RPMI8226 (cell line): ENCODE results near the gene INPP5A.
"Not testable (repeated sequence)": the region's sequence is repeated elsewhere in the genome, so short reads cannot be mapped to it uniquely, and the experiment has no call there.

Experiments used
- DNase-seq: peaks from one replicate; pipeline ENCODE4 v3.0.0-alpha.2; 2015

The INPP5A gene

DNA sequence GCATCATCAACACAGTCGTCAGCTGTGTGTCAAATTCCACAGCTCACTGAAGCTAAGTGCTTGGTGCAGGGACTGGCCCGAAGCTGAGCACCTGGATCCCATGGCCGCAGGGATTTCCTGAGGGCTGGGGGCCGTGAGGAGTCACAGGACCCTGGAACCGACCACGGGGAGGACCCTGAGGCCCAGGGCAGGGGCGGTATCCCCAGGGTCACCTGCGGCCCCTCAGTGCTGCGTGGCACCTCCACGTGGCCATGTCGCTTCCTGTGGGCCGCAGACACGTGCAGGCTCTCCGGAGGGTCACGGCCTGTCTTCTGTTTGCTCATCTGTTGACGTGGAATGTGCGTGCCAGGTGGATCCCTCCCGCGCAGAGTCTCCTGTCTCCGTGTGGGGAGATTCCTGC lies 194.9 kb downstream of the INPP5A start:
- DNase-seq, result no peak

DNA sequence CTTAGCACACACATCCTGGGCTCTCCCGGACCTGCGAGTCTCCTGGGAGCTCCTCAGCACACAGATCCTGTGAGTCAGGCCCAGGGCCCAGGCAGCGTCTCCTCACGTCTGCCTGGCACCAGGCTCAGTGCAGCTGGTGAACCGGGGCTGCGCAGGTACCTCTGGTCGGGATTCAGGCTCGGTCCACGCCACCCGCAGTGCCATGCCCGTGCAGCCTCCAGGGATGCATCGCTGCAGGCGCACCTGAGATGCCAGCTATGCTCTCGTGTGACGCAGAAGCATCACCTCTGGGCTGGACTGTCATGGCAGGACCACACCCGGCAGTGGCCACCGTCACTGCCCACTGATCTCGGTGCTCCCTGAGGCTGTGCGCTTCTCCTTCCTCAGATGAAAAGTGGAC lies 196.3 kb downstream of the INPP5A start:
- no peak for DNase-seq

DNA sequence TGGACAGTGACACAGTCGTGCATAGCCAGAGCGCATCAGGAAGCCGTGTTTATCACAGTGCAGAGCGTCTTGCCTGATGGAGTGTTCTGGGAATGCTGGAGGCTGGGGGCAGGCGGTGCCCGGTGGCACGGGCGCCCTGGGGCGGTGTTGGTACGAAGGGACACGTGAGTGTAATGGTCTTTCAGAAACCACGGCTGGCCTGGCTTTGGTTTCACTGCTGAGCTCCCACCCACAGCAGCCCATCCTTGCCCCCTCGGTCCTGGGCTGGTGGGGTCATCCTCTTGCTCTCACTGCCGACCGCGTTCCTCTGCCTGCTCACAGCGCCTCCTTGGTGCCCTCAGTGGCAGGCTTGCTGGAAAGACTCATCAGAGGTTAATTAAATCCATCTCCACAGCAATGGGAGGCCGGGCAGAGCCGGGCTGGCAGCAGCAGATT lies 197.8 kb downstream of the INPP5A start:
- no peak for DNase-seq

GRCh38 chr10:132735923-132736391 lies 198.4 kb downstream of the INPP5A start:
- no peak for DNase-seq

GRCh38 chr10:132737390-132738048 lies 199.9 kb downstream of the INPP5A start:
- no peak for DNase-seq

- DNase-seq, result no peak
Measured at GRCh38 chr10:132738454-132739224, 201.1 kb downstream of the INPP5A start.

DNA sequence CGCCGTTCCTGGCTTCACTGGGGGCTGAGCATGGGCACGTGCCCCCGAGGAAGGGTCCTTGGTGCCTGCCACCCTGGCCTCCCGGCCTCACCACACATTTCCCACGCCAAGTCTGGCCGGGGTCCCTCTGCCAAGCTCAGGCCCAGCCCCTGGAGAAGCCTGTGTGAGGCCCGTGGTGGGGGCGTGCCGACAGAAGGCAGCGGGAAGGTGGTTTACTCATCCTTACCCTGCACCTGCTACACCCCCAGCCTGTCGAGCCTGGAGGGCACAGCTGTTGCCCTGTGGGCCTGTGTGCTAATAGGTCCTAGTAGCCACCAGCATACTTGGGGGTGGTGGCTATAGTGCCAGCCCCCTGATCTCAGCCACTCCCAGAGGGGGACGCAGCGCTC lies 201.6 kb downstream of the INPP5A start:
- DNase-seq, result no peak

- DNase-seq, result no peak
Measured at GRCh38 chr10:132740588-132740987, 203.0 kb downstream of the INPP5A start.

- DNase-seq, result no peak
Measured at GRCh38 chr10:132742167-132742836, 204.7 kb downstream of the INPP5A start.

DNA sequence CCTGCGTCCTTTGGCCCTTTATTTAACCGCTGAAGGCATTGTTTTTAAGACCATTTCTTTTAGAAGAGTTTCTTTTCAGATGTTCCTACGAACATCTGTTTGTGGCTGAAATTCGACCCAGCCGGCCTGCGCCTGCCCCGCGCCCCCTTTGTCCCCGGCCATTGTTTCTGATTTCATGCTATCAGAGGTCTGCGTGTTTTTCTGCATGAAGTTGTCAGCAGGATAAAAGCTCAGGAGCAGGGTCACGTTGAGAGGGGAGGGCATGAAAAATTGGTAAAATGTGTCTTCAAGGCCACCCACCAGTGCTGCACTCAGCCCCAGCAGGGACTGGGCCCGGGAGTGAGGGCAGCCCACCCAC lies 205.2 kb downstream of the INPP5A start:
- no peak for DNase-seq

DNA sequence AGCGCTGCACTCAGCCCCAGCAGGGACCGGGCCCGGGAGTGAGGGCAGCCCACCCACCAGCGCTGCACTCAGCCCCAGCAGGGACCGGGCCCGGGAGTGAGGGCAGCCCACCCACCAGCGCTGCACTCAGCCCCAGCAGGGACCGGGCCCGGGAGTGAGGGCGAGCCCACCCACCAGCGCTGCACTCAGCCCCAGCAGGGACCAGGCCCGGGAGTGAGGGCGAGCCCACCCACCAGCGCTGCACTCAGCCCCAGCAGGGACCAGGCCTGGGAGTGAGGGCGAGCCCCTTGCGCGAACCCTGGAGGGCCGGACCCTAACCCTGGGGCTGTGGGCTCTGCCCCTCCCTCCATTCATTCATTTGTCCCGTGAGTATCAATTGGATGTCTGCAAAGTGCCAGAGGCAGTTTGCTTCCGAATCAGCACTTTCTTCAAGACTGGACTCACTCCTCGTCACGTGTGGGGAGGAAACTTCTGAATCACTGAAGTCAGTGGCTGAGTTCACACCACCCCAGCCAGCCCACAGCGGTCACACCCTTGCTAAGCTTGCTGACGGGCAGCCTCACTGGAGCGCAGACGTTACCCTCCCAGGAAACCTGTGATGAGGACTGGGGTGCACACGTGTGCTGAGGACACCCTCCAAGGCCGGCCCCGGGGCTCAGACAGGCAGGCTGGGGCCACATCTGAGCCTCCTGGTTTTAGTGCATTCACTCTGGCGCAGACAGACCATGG lies 205.8 kb downstream of the INPP5A start:
- DNase-seq, result not testable (repeated sequence)

- no peak for DNase-seq
Measured at GRCh38 chr10:132743925-132744490, 206.4 kb downstream of the INPP5A start.

DNA sequence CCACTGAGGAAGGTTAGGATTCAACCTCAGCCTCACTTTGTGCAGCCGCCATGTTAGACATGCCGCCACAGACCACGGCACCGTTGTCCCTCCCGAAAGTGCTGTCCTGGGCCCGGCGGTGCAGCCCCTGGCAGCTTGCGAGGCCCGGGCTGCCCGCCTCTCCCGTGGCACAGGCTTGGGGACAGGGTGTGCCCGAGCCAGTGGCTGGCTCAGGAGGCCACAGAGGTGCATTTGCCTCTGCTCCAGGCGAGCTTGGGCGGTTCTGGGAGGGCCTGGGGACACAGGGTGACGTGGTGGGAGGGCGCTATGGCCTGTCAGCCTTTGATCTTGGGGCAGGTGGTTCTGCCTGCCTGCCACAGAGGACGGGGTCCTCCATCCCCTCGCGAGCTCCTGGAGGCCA lies 207.3 kb downstream of the INPP5A start:
- DNase-seq, result no peak

DNA sequence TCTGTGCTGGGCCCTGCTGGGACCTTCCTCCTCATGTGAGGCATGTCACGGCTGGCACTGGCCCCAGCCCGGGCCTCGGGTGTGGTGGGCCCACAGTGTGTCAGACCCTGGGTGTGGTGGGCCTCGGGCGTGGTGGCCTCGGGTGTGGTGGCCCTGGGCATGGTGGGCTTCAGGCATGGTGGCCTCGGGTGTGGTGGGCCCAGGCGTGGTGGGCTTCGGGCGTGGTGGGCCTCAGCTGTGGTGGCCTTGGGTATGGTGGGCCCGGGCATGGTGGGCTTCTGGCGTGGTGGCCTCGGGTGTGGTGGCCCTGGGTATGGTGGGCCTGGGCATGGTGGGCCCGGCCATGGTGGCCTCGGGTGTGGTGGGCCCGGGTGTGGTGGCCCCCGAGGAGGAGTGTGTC lies 207.9 kb downstream of the INPP5A start:
- no peak for DNase-seq

DNA sequence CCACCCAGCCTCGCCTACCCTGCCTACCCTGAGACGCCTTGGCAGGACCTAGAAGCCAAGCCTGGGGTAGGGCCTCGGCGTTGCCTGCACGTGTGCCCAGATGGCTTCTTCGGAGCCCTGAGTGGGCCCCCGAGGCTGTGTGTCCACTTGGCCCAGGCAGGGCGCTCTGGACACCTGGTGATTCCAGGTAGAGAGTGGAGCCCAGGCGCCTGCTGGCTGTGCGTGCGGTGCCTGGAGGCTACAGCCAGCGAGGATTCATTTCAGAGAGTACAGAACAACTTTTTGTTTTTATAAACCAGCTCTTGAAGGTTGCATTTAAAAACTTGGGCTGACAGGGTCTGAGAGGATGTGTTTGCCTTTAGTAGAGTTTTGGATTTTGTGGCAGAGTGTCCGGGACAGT lies 208.4 kb downstream of the INPP5A start:
- no peak for DNase-seq

DNA sequence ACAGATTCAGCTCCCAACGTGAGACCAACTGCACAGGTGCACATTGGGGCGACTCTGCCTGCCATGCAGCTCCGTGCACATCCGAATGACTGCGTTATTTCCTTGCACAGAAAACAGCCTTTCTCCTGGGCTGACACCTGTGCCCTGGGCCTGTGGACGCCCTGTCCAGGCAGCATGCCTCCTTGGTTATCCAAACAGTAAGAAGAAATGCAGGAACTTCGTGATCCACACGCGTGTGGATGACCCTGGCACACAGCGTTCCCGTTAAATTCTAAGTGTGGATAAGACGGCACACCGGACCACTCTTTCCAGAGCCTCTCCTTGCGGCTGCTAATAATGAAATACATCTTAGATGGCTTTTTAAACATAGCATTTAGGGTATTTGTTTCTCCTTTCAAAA lies 208.8 kb downstream of the INPP5A start:
- no peak for DNase-seq

- DNase-seq, result no peak
Measured at GRCh38 chr10:132746801-132747625, 209.4 kb downstream of the INPP5A start.

DNA sequence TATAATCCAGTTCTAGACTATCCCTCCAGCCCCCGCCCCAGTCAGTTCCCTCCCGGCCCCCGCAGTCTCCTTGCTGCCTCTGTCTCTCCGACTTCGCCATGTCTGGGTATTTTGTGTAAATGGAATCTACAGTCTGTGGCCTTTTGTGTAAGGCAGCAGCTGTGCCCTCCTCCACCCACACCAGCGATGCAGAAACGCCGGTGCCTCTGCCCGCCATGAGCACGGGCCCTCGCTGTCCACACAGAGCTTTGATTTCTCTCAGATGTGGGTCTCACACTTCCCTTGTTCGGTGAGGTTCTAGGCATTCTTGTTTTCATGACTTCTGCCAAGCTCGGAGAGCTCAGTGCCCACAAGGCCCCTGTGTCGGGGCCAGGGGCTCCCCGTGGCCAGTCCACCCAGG lies 210.5 kb downstream of the INPP5A start:
- DNase-seq, result no peak

- no peak for DNase-seq
Measured at GRCh38 chr10:132748545-132749370, 211.2 kb downstream of the INPP5A start.

DNA sequence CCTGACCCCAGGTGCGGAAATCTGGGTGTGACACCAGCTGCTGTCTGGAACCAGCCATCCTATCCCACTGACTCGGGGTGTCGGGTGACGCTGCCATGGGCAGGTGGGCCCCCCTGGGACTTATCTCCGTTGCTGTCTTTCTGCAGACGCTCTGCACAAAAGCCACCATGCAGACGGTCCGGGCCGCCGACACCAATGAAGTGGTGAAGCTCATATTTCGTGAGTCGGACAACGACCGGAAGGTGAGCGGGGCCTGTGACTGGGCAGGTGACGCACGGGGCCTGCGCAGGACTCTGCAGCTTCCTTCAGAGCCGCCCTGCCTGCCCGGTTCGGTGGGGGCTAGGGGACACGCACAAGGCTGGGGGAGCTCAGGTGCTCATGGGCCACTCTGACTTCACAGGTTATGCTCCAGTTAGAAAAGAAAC lies 211.8 kb downstream of the INPP5A start:
- no peak for DNase-seq

DNA sequence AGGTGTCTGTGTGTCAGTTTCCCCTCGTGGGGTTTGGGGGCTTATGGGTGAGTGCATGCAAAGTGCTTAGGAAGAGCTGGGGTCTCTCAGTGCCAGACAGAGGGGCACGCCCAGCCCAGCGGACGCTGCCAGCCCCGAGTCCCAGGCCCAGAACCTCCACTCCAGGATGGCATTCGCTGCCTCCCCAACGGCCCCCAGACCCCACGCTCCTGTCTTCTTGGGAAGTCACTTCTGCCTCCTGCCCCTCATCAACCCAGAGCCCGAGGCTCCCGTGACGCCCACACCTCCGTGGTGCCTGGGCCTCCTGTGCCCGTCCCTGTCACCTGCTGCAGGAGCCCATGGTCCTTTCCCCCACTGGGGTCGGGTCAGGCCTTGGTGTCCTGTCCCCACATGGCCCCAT lies 213.3 kb downstream of the INPP5A start:
- no peak for DNase-seq
